Kidney (tissue), 14 donors: Measurements from ENCODE around the gene TRIM68. TPM values are rescaled to one million over a fixed set of nuclear protein-coding genes. Genes with fewer than 3 reads are reported as not detected.

ENCODE experiments used
- DNase-seq, 5 donors: peaks; one replicate each; pipeline ENCODE4 v3.0.0-alpha.2; 2013 to 2020
- FAIRE-seq: peaks from 2 replicates; lab custom pipeline; 2012; peaks lifted over from hg19 to GRCh38; lab: Jason Lieb, UNC
- H3K27ac ChIP-seq, 2 donors: one replicate each; pipeline ENCODE4 v1.7.0; 2013; ENCODE audit warnings: low read depth in 2 of 2, low read length in 2 of 2, inconsistent platforms in 1 of 2
- H3K27me3 ChIP-seq: one replicate; pipeline ENCODE4 v1.7.1; 2013; ENCODE audit warnings: low read length, inconsistent platforms; ENCODE audit not compliant: control insufficient read depth, insufficient read depth
- H3K36me3 ChIP-seq, 3 donors: one replicate each; pipeline versions ENCODE4 v1.7.0 to v1.7.1; 2013; ENCODE audit warnings: low read length in 3 of 3, control low read depth in 1 of 3, inconsistent platforms in 1 of 3; ENCODE audit not compliant: insufficient read depth in 3 of 3, control insufficient read depth in 2 of 3
- H3K4me1 ChIP-seq, 3 donors: one replicate each; pipeline versions ENCODE4 v1.7.0 to v1.7.1; 2013; ENCODE audit warnings: low read length in 3 of 3, inconsistent platforms in 1 of 3, low read depth in 1 of 3; ENCODE audit not compliant: control insufficient read depth in 2 of 3, insufficient read depth in 2 of 3
- H3K4me3 ChIP-seq, 3 donors: one replicate each; pipeline versions ENCODE4 v1.7.0 to v1.8.1; 2013; ENCODE audit warnings: low read length in 3 of 3, control low read depth in 1 of 3, inconsistent platforms in 1 of 3
- H3K9ac ChIP-seq, 3 donors: one replicate each; pipeline versions ENCODE4 v1.7.0 to v1.7.1; 2013; ENCODE audit warnings: low read length in 3 of 3, control low read depth in 1 of 3, inconsistent platforms in 1 of 3
- H3K9me3 ChIP-seq, 3 donors: one replicate each; pipeline versions ENCODE4 v1.7.0 to v1.7.1; 2013; ENCODE audit warnings: low read length in 3 of 3, control low read depth in 1 of 3, inconsistent platforms in 1 of 3; ENCODE audit not compliant: control insufficient read depth in 2 of 3, insufficient read depth in 1 of 3
- intact Hi-C: fragments of 100-400 bp; cut with DNase I; formaldehyde crosslinking; loops from one replicate; pipeline ENCODE4 v1.11.1; 2022
- polyA plus RNA-seq: library from polyadenylated mRNA; stranded (reverse); fragments of 350-450 nt; fragmentation: Illumina TruSeq; extraction: RNeasy Lipid Tissue Mini Kit (QIAGEN cat#74804); gene quantifications from one replicate; pipeline ENCODE4 v1.2.3, GENCODE V29; 2014; ENCODE audit warnings: low read depth, low replicate concordance; ENCODE audit not compliant: insufficient read depth
- total RNA-seq: library from RNA; stranded (reverse); fragmentation: NEBNext Ultra II Directional; extraction: Animal tissue kit (Norgen Biotek cat#: 25700); gene quantifications from one replicate; pipeline ENCODE4 v1.2.1, GENCODE V29; 2021
- TF ChIP-seq, protein P1 (sequence below): IDR thresholded peaks from 3 replicates; pipeline ENCODE4 v1.5.1; 2012; ENCODE audit warnings: mild to moderate bottlenecking, moderate library complexity, borderline replicate concordance; ENCODE audit not compliant: insufficient read depth; ENCODE audit errors: extremely low read depth
- donor health status: control.
- donor health status: control.
- donor health status: control.
- donor health status: control.
- donor health status: control.
- donor health status: DM: yes; HTN: yes; CAD: no.
- donor health status: Normal renal cell carcinoma (clear cell type).

Gene TRIM68
- total and polyA plus RNA-seq, 2 donors from 2014 or later = 11.3 to 18.3 TPM

DNA sequence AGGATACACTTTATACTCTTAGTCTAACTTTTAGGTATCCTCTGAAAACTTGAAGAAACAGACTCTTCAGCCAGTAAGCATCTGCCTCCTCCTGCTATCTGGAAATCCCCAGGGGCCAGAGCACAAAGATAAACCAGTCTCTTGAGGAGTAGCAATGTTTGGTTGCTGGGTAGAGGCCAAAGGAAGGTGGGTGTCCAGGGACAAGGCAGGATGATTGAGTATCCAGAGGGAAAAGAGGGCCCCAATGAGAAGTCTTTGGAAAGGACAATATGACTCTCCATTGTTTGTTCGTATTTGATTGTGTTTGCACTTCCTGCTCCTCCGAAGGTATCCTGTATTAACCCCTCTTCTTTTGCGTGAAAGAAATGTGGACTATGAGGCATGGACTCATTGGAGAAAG is 19.0 kb downstream of the TRIM68 start:
- no peak overlapping the region for H3K4me3 ChIP-seq
- no peaks in the 10 kb centered on the region for H3K4me1 ChIP-seq
- no peaks in the 10 kb centered on the region for H3K36me3 ChIP-seq
- H3K9me3 ChIP-seq = no peaks in the 10 kb centered on the region
- DNase-seq (no peak), FAIRE-seq (no peak)
- H3K27me3 ChIP-seq = no peaks in the 10 kb centered on the region
- intact Hi-C loops = no loop called here
- TF ChIP-seq, protein P1, sequence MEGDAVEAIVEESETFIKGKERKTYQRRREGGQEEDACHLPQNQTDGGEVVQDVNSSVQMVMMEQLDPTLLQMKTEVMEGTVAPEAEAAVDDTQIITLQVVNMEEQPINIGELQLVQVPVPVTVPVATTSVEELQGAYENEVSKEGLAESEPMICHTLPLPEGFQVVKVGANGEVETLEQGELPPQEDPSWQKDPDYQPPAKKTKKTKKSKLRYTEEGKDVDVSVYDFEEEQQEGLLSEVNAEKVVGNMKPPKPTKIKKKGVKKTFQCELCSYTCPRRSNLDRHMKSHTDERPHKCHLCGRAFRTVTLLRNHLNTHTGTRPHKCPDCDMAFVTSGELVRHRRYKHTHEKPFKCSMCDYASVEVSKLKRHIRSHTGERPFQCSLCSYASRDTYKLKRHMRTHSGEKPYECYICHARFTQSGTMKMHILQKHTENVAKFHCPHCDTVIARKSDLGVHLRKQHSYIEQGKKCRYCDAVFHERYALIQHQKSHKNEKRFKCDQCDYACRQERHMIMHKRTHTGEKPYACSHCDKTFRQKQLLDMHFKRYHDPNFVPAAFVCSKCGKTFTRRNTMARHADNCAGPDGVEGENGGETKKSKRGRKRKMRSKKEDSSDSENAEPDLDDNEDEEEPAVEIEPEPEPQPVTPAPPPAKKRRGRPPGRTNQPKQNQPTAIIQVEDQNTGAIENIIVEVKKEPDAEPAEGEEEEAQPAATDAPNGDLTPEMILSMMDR = no peak
- no peak overlapping the region for H3K9ac ChIP-seq
- H3K27ac ChIP-seq = no peak overlapping the region

DNA sequence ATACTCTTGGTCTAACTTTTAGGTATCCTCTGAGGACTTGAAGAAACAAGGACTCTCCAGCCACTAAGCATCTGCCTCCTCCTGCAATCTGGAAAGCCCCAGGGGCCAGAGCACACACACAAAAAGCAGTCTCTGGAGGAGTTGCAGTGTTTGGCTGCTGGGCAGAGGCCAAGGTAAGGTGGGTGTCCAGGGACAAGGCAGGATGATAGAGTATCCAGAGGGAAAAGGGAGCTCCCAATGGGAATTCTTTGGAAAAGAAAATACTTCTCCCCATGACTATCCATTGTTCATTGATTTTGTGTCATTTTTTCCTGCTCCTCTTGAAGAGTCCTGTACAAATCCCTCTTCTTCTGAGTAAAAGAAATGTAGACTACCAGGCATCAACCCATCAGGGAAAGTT is 26.6 kb downstream of the TRIM68 start, which contains the start of gene OR52I2:
OR52I2 (plus strand) TSS at position 301 of the 400 bp plus-strand sequence.
- no peak for FAIRE-seq
- no peaks in the 10 kb centered on the region for H3K4me1 ChIP-seq
- H3K4me3 ChIP-seq = no peak within 1 kb of the TSS
- H3K27me3 ChIP-seq = no peaks in the 10 kb centered on the region
- no peak within 1 kb of the TSS for H3K27ac ChIP-seq
- no peak for DNase-seq
- TF ChIP-seq, protein P1 = no peak
- intact Hi-C loops = no loop called here
- no peaks in the 10 kb centered on the region for H3K36me3 ChIP-seq
- H3K9ac ChIP-seq = no peak within 1 kb of the TSS
- H3K9me3 ChIP-seq = no peaks in the 10 kb centered on the region

DNA sequence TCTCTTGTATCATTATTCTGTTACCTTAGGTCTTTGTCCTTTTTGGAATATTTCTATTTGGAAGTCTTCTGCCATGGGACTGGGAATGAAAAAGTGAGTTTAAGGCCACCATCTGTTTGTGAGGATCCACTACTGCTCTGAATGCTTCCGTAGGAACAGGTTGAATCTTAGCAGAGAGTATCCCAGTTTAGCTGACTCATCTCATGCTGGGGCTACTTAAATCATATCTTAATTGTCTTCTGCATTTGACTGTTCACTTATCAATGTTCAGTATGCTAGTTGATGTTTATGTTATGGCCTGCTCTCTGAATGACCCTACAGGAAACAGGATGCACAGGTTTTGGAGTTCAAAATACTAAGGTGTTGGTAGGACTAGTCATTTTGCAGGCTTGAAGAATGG is 27.9 kb downstream of the TRIM68 start:
- FAIRE-seq = no peak
- no peaks in the 10 kb centered on the region for H3K4me1 ChIP-seq
- H3K4me3 ChIP-seq = no peak overlapping the region
- intact Hi-C loops = no loop called here
- TF ChIP-seq, protein P1 = no peak
- H3K27ac ChIP-seq = no peak overlapping the region
- DNase-seq = no peak
- H3K36me3 ChIP-seq = no peaks in the 10 kb centered on the region
- H3K9ac ChIP-seq = no peak overlapping the region
- H3K9me3 ChIP-seq = no peaks in the 10 kb centered on the region
- H3K27me3 ChIP-seq = no peaks in the 10 kb centered on the region

DNA sequence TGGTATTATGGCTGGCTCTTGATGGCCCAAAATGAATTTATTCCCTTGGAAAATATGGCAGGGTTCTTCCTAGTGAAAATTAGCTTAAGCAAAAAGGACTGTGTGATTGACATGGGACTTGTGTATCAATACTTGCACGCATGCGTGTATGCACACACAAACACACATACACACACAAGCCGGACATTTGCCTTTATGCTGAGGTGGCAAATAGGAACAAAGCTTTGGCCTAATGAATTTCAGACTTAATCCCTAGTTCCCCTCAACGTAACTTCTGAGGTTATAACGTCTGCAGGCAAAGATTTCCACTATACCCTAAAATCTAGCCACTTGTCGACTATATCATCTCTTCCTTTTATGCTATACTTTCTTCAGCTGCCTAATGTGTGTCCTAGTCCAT is 29.4 kb downstream of the TRIM68 start:
- Histone ChIP-seq H3K27me3 (no peaks in the 10 kb centered on the region), H3K4me1 (no peaks in the 10 kb centered on the region), H3K27ac (no peak overlapping the region), H3K36me3 (no peaks in the 10 kb centered on the region), H3K9me3 (no peaks in the 10 kb centered on the region), H3K4me3 (no peak overlapping the region), H3K9ac (no peak overlapping the region)
- no peak for FAIRE-seq
- intact Hi-C loops = no loop called here
- no peak for DNase-seq
- TF ChIP-seq, protein P1 = no peak
